IMR-90 (cell line): ENCODE measurements around the gene MKKS. TPM values are rescaled to one million over a fixed set of nuclear protein-coding genes. Genes with fewer than 3 reads are reported as not detected.

Source experiments
- ATAC-seq: fragments of 200-7000 bp; cut with Tn5 transposase; 2 replicates; pipeline ENCODE4 v1.9.1; 2020; ENCODE audit warnings: low read depth, mild to moderate bottlenecking, moderate library complexity
- BruUV-seq: library from RNA; stranded (reverse); fragments of 400-500 nt; replicated peaks from 2 replicates; lab custom pipeline; 2021; lab: Mats Ljungman, UMichigan
- CTCF ChIA-PET: fragments of 300-600 bp; formaldehyde crosslinking; extraction: SDS; loops from one replicate; lab custom pipeline; 2021; ENCODE audit warnings: antibody characterized with exemption; lab: Yijun Ruan, JAX
- POLR2A ChIA-PET: fragments of 300-600 bp; sonication (Branson Sonifier 250); formaldehyde crosslinking; loops from one replicate; lab custom pipeline; 2022; ENCODE audit warnings: antibody characterized with exemption; ENCODE audit not compliant: unreplicated experiment; lab: Charles Lee
- DNase-seq: peaks from one replicate; pipeline ENCODE4 v3.0.0; 2013
- H2AFZ ChIP-seq: replicated peaks from 2 replicates; pipeline ENCODE3; 2013; ENCODE audit warnings: low read length, mild to moderate bottlenecking; ENCODE audit not compliant: poor library complexity
- H2AK5ac ChIP-seq: 2 replicates; pipeline ENCODE4 v1.6.1; 2013; ENCODE audit warnings: low read depth, low read length, inconsistent platforms
- H2AK9ac ChIP-seq: replicated peaks from 2 replicates; pipeline ENCODE3; 2013; ENCODE audit warnings: mild to moderate bottlenecking, low read depth, low read length, moderate library complexity; ENCODE audit not compliant: poor library complexity
- H2BK120ac ChIP-seq: 2 replicates; pipeline ENCODE4 v1.6.1; 2013; ENCODE audit warnings: low read depth, low read length, inconsistent platforms
- H2BK15ac ChIP-seq: 3 replicates; pipeline ENCODE4 v1.6.1; 2013; ENCODE audit warnings: low read depth, low read length, inconsistent platforms
- H2BK20ac ChIP-seq: 2 replicates; pipeline ENCODE4 v1.6.1; 2013; ENCODE audit warnings: low read depth, mild to moderate bottlenecking, inconsistent platforms, low read length, moderate library complexity
- H2BK5ac ChIP-seq: 2 replicates; pipeline ENCODE4 v1.6.1; 2013; ENCODE audit warnings: mild to moderate bottlenecking, low read depth, low read length, inconsistent platforms; ENCODE audit not compliant: poor library complexity, severe bottlenecking
- H3K14ac ChIP-seq: replicated peaks from 2 replicates; pipeline ENCODE4 v1.6.1; 2013; ENCODE audit warnings: low read depth, low read length, inconsistent platforms
- H3K18ac ChIP-seq: 2 replicates; pipeline ENCODE4 v1.6.1; 2013; ENCODE audit warnings: low read depth, low read length, control low read depth
- H3K23ac ChIP-seq: 2 replicates; pipeline ENCODE4 v1.6.1; 2013; ENCODE audit warnings: low read depth, low read length, inconsistent platforms
- H3K27ac ChIP-seq: 2 replicates; pipeline ENCODE4 v1.5.1; 2013; ENCODE audit warnings: mild to moderate bottlenecking, control low read depth, low read length; ENCODE audit not compliant: insufficient read depth
- H3K27me3 ChIP-seq: 2 replicates; pipeline ENCODE4 v1.6.1; 2013; ENCODE audit warnings: low read length; ENCODE audit not compliant: control insufficient read depth, insufficient read depth
- H3K36me3 ChIP-seq: 2 replicates; pipeline ENCODE4 v1.6.1; 2013; ENCODE audit warnings: low read length, mixed read lengths; ENCODE audit not compliant: control insufficient read depth, insufficient read depth
- H3K4ac ChIP-seq: 2 replicates; pipeline ENCODE4 v1.6.1; 2013; ENCODE audit warnings: low read depth, low read length, inconsistent platforms
- H3K4me1 ChIP-seq: 2 replicates; pipeline ENCODE4 v1.6.1; 2013; ENCODE audit warnings: low read length, mixed read lengths; ENCODE audit not compliant: control insufficient read depth, insufficient read depth
- H3K4me2 ChIP-seq: 2 replicates; pipeline ENCODE4 v1.6.1; 2013; ENCODE audit warnings: low read depth, mild to moderate bottlenecking, control low read depth, low read length, moderate library complexity
- H3K4me3 ChIP-seq: 2 replicates; pipeline ENCODE4 v1.5.1; 2013; ENCODE audit warnings: low read depth, mild to moderate bottlenecking, control low read depth, low read length, moderate library complexity; ENCODE audit not compliant: insufficient read depth
- H3K56ac ChIP-seq: 2 replicates; pipeline ENCODE4 v1.6.1; 2013; ENCODE audit warnings: low read length, inconsistent platforms; ENCODE audit not compliant: insufficient read depth; ENCODE audit errors: extremely low read depth
- H3K79me1 ChIP-seq, 2 experiments: 2 replicates each; pipeline ENCODE4 v1.6.1; 2013; ENCODE audit warnings: low read length in 2 of 2, inconsistent platforms in 1 of 2, low read depth in 1 of 2
- H3K9ac ChIP-seq: 2 replicates; pipeline ENCODE4 v1.6.1; 2013; ENCODE audit warnings: low read depth, low read length, control low read depth
- H3K9me1 ChIP-seq: 2 replicates; pipeline ENCODE4 v1.6.1; 2013; ENCODE audit warnings: low read length, inconsistent platforms; ENCODE audit not compliant: insufficient read depth
- H3K9me3 ChIP-seq: 2 replicates; pipeline ENCODE4 v1.6.1; 2013; ENCODE audit warnings: low read length; ENCODE audit not compliant: control insufficient read depth, insufficient read depth
- H4K20me1 ChIP-seq: 2 replicates; pipeline ENCODE4 v1.6.1; 2013; ENCODE audit warnings: low read length, inconsistent platforms; ENCODE audit not compliant: insufficient read depth
- H4K5ac ChIP-seq: 2 replicates; pipeline ENCODE4 v1.6.1; 2013; ENCODE audit warnings: mild to moderate bottlenecking, low read depth, low read length, control low read depth
- H4K8ac ChIP-seq, 2 experiments: 2 replicates each; pipeline ENCODE4 v1.6.1; 2013; ENCODE audit warnings: low read depth in 2 of 2, low read length in 2 of 2, control low read depth in 1 of 2, inconsistent platforms in 1 of 2
- H4K91ac ChIP-seq: 2 replicates; pipeline ENCODE4 v1.6.1; 2013; ENCODE audit warnings: low read depth, low read length, inconsistent platforms; ENCODE audit not compliant: insufficient read depth
- BHLHE40 ChIP-seq: fragments of 150-350 bp; IDR thresholded peaks from 2 replicates; pipeline ENCODE4 v1.6.1; 2016; ENCODE audit warnings: mild to moderate bottlenecking, low read depth, low read length
- CHD1 ChIP-seq: IDR thresholded peaks from 2 replicates; pipeline ENCODE4 v1.6.1; 2012; ENCODE audit warnings: low read depth, low read length, improper control_type of control experiment
- CTCF ChIP-seq: conservative IDR thresholded peaks from 2 replicates; pipeline ENCODE4 v1.5.1; 2012; ENCODE audit warnings: mild to moderate bottlenecking, low read depth, low read length, improper control_type of control experiment
- FOS ChIP-seq: fragments of 150-350 bp; IDR thresholded peaks from 2 replicates; pipeline ENCODE4 v1.6.1; 2016; ENCODE audit warnings: low read depth, low read length
- MAFK ChIP-seq: IDR thresholded peaks from 2 replicates; pipeline ENCODE4 v1.6.1; 2012; ENCODE audit warnings: low read depth, low read length, improper control_type of control experiment
- MAZ ChIP-seq: IDR thresholded peaks from 2 replicates; pipeline ENCODE4 v1.6.1; 2012; ENCODE audit warnings: low read depth, mild to moderate bottlenecking, low read length, improper control_type of control experiment, moderate library complexity, borderline replicate concordance
- MXI1 ChIP-seq: IDR thresholded peaks from 2 replicates; pipeline ENCODE4 v1.6.1; 2012; ENCODE audit warnings: low read depth, mild to moderate bottlenecking, low read length, moderate library complexity, borderline replicate concordance
- NFE2L2 ChIP-seq: fragments of 150-350 bp; IDR thresholded peaks from 2 replicates; pipeline ENCODE4 v1.6.1; 2016; ENCODE audit warnings: low read depth, mild to moderate bottlenecking, low read length
- POLR2A ChIP-seq: IDR thresholded peaks from 2 replicates; pipeline ENCODE4 v1.6.1; 2012; ENCODE audit warnings: mild to moderate bottlenecking, low read depth, low read length
- RAD21 ChIP-seq: IDR thresholded peaks from 2 replicates; pipeline ENCODE4 v1.6.1; 2012; ENCODE audit warnings: low read length, improper control_type of control experiment
- RCOR1 ChIP-seq: IDR thresholded peaks from 2 replicates; pipeline ENCODE4 v1.6.1; 2012; ENCODE audit warnings: mild to moderate bottlenecking, low read length, improper control_type of control experiment; ENCODE audit not compliant: insufficient replicate concordance
- RFX5 ChIP-seq: IDR thresholded peaks from 2 replicates; pipeline ENCODE4 v1.8.0; 2012; ENCODE audit warnings: low read depth, mild to moderate bottlenecking, low read length, moderate library complexity
- SMC3 ChIP-seq: fragments of 150-350 bp; IDR thresholded peaks from 2 replicates; pipeline ENCODE4 v1.6.1; 2016; ENCODE audit warnings: low read depth, mild to moderate bottlenecking, antibody characterized with exemption, low read length, moderate library complexity
- USF2 ChIP-seq: fragments of 150-350 bp; IDR thresholded peaks from 2 replicates; pipeline ENCODE4 v1.6.1; 2017; ENCODE audit warnings: mild to moderate bottlenecking, antibody characterized with exemption, low read length, low read depth
- WGBS, 2 experiments: methylation state at CpG; one replicate each; pipeline versions ENCODE4 v1.1.5 to v1.1.7; 2013; ENCODE audit warnings: missing lambda C conversion rate in 2 of 2; ENCODE audit not compliant: insufficient read length in 1 of 2; ENCODE audit errors: extremely low coverage in 2 of 2; 5-methylcytosine and 5-hydroxymethylcytosine counted together
- dilution Hi-C: fragments of 300-500 bp; cut with HindIII; formaldehyde crosslinking; loops from one replicate; pipeline ENCODE4 v1.14.3; 2018; ENCODE audit warnings: low sequenced_read_pairs; ENCODE audit not compliant: unreplicated experiment
- in situ Hi-C: fragments of 300-500 bp; cut with MboI; formaldehyde crosslinking; loops from 3 replicates; pipeline ENCODE4 v1.14.3; 2019; ENCODE audit warnings: low sequenced_read_pairs, inconsistent platforms, mixed read lengths
- intact Hi-C: fragments of 100-400 bp; cut with micrococcal nuclease; formaldehyde crosslinking; loops from 2 replicates; pipeline ENCODE4 v1.10.0; 2022
- polyA plus RNA-seq, 3 experiments: library from polyadenylated mRNA; depleted of rRNA; stranded (reverse); fragments of >200 nt; gene quantifications; 2 replicates each; pipeline ENCODE4 v1.2.3, GENCODE V29; 2012; ENCODE audit warnings: low replicate concordance in 1 of 3
- total RNA-seq: library from RNA; depleted of rRNA; stranded (reverse); fragments of >200 nt; gene quantifications from 2 replicates; pipeline ENCODE4 v1.2.3, GENCODE V29; 2012
- TF ChIP-seq, protein P1 (sequence below): fragments of 150-350 bp; IDR thresholded peaks from 2 replicates; pipeline ENCODE4 v1.6.1; 2016; ENCODE audit warnings: low read depth, mild to moderate bottlenecking, low read length, moderate library complexity, borderline replicate concordance

Gene MKKS
- total and polyA plus RNA-seq, 2 of the 4 experiments (the other 2 are of a cell fraction): 6.9 to 7.5 TPM

DNA sequence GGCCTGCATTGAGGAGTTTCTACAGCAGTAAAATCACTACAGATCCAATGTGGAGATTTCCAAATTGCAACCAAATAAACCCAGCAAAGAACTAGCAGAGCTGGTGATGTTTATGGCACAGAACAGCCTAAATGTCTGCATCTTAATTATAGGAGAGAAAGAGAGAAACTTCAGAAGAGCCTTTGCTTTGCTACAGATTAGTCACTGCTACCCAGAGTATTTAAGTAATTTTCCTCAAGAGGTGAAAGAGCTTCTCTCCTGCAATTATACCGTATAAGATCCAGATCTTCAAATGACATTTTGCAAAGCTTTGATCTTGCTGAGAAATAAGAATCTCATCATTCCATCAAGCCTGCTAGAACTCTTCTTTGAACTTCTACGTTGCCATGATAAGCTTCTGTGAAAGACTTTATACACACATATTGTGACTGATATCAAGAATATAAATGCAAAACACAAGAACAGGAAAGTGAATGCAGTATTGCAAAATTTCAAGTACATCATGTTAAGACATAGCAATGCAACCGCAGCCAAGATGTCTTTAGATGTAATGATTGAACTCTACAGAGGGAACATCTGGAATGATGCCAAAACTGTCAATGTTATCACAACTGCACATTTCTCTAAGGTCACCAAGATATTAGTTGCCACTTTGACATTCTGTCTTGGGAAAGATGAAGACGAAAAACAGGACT is 48.0 kb downstream of the MKKS start:
- in situ Hi-C loops (no loop called here), dilution Hi-C loops (no loop called here), intact Hi-C loops (no loop called here)
- Histone ChIP-seq H2AK5ac (no peak overlapping the region), H3K9me1 (no peaks in the 10 kb centered on the region), H3K4me2 (no peak overlapping the region), H3K79me1 (no peaks in the 10 kb centered on the region), H2AFZ (no peak overlapping the region), H3K56ac (no peak overlapping the region), H4K5ac (no peak overlapping the region), H3K9me3 (peaks cover 2% of the 10 kb centered on the region; the same call in 1 of the 2 replicates), H3K4me1 (peaks cover 2% of the 10 kb centered on the region; the same call in 1 of the 2 replicates), H4K8ac (no peak overlapping the region), H3K4ac (no peak overlapping the region), H2BK20ac (no peak overlapping the region), H3K23ac (no peak overlapping the region), H2BK5ac (no peak overlapping the region), H3K27ac (no peak overlapping the region), H3K4me3 (no peak overlapping the region), H2BK120ac (no peak overlapping the region), H2BK15ac (no peak overlapping the region), H3K18ac (no peak overlapping the region), H3K9ac (no peak overlapping the region), H4K91ac (no peak overlapping the region), H3K27me3 (no peaks in the 10 kb centered on the region), H4K20me1 (no peaks in the 10 kb centered on the region), H2AK9ac (no peak overlapping the region), H3K14ac (no peak overlapping the region), H3K36me3 (no peaks in the 10 kb centered on the region)
- WGBS, 2 experiments: no CpG with 5 or more reads among the region's 4 CpGs
- DNase-seq (no peak), ATAC-seq (no peak)
- CTCF ChIA-PET: interaction anchor here (0.7 kb wide), 1 partner anchor 48 kb away, joined by 4 read pairs; the partner anchor contains the start of gene MKKS
- no peak for TF ChIP-seq MAFK
- TF ChIP-seq MXI1: no peak
- TF ChIP-seq FOS: no peak
- TF ChIP-seq, protein P1, sequence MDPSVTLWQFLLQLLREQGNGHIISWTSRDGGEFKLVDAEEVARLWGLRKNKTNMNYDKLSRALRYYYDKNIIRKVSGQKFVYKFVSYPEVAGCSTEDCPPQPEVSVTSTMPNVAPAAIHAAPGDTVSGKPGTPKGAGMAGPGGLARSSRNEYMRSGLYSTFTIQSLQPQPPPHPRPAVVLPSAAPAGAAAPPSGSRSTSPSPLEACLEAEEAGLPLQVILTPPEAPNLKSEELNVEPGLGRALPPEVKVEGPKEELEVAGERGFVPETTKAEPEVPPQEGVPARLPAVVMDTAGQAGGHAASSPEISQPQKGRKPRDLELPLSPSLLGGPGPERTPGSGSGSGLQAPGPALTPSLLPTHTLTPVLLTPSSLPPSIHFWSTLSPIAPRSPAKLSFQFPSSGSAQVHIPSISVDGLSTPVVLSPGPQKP: no peak
- TF ChIP-seq SMC3: no peak
- no peak for TF ChIP-seq NFE2L2
- TF ChIP-seq RCOR1: no peak
- TF ChIP-seq CTCF: no peak
- no peak for TF ChIP-seq RAD21
- TF ChIP-seq CHD1: no peak
- TF ChIP-seq RFX5: no peak
- TF ChIP-seq BHLHE40: no peak
- TF ChIP-seq MAZ: no peak
- TF ChIP-seq USF2: no peak
- no peak for TF ChIP-seq POLR2A
- POLR2A ChIA-PET: no interaction called here
- BruUV-seq: no TSS peak
